NCI-H460 (cell line): Measurements from ENCODE around the gene NELL2. TPM values are rescaled to one million over a fixed set of nuclear protein-coding genes. Genes with fewer than 3 reads are reported as not detected.
"Not testable (repeated sequence)": the region's sequence is repeated elsewhere in the genome, so short reads cannot be mapped to it uniquely, and the experiment has no call there.

Experiments used
- DNase-seq: peaks from one replicate; pipeline ENCODE4 v3.0.0-alpha.2; 2016; ENCODE audit warnings: low read depth; ENCODE audit errors: extremely low read depth
- total RNA-seq: library from RNA; depleted of rRNA; stranded (reverse); fragments of >200 nt; shearing (Covaris generic); gene quantifications from 2 replicates; pipeline ENCODE4 v1.2.3, GENCODE V29; 2014

Gene NELL2
- total RNA-seq, 1 experiment from 2014 or later, result 0.15 TPM

- no peak for DNase-seq
Observed at GRCh38 chr12:44703182-44703910, 172.8 kb downstream of the NELL2 start.

GRCh38 chr12:44697511-44697910 is 178.6 kb downstream of the NELL2 start:
- no peak for DNase-seq

- DNase-seq, result no peak
Observed at GRCh38 chr12:44696542-44696941, 179.6 kb downstream of the NELL2 start.

GRCh38 chr12:44694017-44694416 is 182.1 kb downstream of the NELL2 start:
- DNase-seq, result no peak

GRCh38 chr12:44689587-44689986 is 186.5 kb downstream of the NELL2 start:
- no peak for DNase-seq

GRCh38 chr12:44686821-44687432 is 189.2 kb downstream of the NELL2 start:
- not testable (repeated sequence) for DNase-seq

GRCh38 chr12:44677724-44678123 is 198.4 kb downstream of the NELL2 start:
- DNase-seq, result no peak

- no peak for DNase-seq
Observed at GRCh38 chr12:44674875-44675274, 201.2 kb downstream of the NELL2 start.

GRCh38 chr12:44673811-44674210 is 202.3 kb downstream of the NELL2 start:
- DNase-seq, result no peak

- DNase-seq, result no peak
Observed at GRCh38 chr12:44672042-44672441, 204.1 kb downstream of the NELL2 start.

GRCh38 chr12:44668443-44668842 is 207.7 kb downstream of the NELL2 start:
- DNase-seq, result no peak

GRCh38 chr12:44667461-44667860 is 208.7 kb downstream of the NELL2 start:
- DNase-seq, result no peak

GRCh38 chr12:44663291-44663690 is 212.8 kb downstream of the NELL2 start:
- DNase-seq, result no peak

GRCh38 chr12:44655846-44656245 is 220.3 kb downstream of the NELL2 start:
- no peak for DNase-seq

- no peak for DNase-seq
Observed at GRCh38 chr12:44654646-44655639, 221.2 kb downstream of the NELL2 start.

- no peak for DNase-seq
Observed at GRCh38 chr12:44653861-44654527, 222.1 kb downstream of the NELL2 start.

- DNase-seq, result no peak
Observed at GRCh38 chr12:44649693-44650092, 226.4 kb downstream of the NELL2 start.

GRCh38 chr12:44647917-44648690 is 228.0 kb downstream of the NELL2 start:
- no peak for DNase-seq

GRCh38 chr12:44640427-44641190 is 235.5 kb downstream of the NELL2 start:
- no peak for DNase-seq
